HG02678 (cell line): ENCODE data around the gene NDUFC2.
"Not testable (repeated sequence)": the region's sequence is repeated elsewhere in the genome, so short reads cannot be mapped to it uniquely, and the experiment has no call there.

Source experiments
- ATAC-seq: cut with Tn5 transposase; IDR thresholded peaks from one replicate; pipeline ENCODE4 v1.9.1; 2021; ENCODE audit warnings: mild to moderate bottlenecking, moderate library complexity; ENCODE audit not compliant: unreplicated experiment

Gene NDUFC2

DNA sequence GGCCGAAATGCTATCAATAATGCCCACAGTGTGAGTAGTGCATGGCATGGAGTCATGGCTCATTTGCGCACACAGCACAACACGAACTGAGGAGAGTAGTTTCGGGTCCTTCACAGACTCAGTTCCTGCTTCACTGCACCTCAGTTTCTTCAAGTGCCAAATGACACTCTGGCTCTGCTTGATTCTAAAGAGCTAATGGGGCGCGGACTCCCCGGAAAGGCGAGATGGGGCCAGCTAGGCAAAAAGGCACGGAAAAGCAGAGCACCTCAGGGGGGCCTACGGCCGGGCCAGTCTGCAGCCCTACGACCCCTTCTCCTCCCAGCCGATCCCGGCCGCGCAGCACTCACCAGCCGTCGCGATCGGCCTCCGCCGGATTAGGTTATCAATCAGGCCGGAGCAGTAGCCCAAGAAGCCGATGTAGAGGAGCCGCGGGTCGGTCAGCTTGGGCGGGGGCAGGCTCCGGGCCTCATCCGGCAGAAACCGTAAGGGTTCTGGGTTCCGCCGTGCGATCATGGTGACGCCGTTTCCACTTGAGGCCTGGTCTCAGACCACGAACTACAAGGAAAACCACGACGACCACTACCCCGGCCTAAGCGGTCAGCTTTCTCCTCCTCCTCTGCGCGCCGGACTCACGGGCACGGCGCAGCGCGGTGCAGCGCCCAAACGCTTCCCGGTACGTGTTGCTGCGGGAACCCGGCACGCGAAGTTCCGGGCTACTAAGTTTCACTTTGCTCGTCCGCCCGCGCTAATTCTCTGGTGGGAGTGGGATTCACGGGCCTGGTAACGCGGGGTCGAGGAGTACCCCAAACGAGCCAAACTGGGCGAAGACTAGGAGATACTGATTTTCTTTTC lies at the start of gene NDUFC2:
TSS of gene NDUFC2 (minus strand) at position 631 of the 852 bp plus-strand sequence. CDS start at position 513, 118 bp downstream.
- ATAC-seq = peak; percentile 88

DNA sequence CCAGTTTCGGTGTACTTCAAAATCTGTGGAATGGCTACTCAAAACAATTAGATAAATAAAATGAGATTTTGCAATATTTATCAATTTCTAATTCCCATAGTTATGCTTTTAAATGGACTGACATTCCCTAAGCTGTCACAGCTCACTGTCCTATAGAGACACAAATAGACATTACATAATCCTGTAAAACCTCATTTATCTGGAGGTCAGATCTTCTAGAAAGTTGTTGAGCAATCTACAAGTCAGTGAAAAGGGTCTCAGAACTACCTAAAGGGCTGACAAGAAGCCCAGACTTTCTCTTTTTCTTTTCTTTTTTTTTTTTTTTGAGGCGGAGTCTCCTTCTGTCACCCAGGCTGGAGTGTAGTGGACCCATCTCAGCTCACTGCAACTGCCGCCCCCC lies 47.7 kb upstream of the NDUFC2 start:
- ATAC-seq = no peak

DNA sequence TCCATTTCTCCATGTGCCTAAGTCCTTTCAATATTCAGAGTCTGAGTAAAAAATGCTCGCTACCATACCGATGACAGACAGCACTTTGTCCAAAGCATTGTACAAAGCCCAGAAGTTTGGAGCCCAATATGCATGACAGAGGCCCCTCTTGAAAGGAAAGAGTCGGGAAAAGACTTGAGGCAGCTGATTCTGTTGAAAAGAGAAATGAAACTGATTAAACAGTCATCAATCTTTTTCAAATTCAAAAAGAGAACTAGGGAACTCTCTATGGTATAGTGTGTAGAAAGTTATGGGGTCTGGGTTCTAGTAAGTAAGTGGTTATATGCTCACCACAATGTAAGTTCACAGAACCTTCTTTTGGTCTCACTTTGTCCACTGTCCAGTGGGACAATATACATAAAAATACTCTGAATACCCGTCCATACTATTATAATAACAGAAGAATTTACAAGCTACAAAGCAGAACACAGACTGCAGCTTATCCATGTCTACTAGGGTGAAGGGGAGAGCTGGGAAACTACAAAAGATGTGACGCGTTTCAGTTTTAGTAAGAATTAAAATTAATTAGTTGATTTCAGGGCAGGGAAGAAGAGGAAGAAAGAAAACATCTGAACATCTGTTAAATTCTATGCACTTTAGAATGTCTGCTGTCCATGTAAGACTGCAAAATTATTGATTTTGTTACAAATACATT lies 33.1 kb upstream of the NDUFC2 start:
- no peak for ATAC-seq

DNA sequence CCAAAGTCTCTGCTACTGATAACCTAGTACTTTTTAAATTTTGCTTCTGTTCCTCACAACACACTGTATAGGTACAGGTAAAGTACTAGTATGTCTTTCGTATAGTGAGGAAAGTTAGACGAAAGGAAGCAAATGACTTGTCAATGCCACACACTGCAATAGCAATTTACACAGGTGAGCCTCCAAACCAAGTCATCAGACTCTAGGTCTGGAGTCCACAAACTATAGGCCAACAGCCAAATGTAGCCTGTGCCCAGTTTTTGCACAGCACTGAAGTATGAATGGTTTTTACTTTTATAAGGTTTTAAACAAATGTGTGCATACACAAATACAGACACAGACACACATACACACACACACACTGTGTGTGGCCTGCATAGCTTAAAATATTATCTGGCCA lies 31.6 kb upstream of the NDUFC2 start:
- ATAC-seq = no peak

DNA sequence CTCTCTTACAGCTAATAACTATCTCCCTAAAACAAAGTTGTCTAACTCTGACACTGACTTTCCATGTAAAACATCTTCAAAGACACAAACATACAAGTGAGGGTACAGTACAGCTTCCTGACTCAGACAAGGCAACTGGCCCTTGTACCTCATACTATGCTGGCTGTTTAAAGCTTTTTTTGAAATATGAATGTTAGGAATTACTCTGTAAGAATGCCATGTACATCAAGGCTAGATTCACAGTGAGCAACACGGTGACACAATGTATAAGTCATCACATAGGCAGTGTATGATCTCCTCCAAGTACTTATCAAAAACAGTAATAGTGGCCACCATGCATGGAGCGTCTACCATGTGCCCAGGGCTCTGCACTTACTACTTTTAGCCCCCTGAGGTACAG lies 31.2 kb upstream of the NDUFC2 start:
- no peak for ATAC-seq

DNA sequence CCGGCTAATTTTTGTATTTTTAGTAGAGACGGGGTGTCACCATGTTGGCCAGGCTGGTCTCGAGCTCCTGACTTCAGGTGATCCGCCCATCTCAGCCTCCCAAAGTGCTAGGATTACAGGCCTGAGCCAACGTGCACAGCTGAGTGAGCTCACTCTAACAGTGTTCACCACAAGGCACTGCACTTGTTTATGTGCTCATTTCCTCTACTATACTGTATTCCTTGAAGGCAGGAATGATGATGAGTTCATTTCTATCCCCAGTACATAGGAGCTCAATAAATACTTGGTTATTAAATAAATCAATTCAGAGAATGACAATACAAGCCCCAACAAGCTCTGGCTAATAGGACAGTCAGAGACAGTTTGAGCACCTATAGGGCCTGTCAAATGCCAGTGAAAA lies 30.7 kb upstream of the NDUFC2 start:
- ATAC-seq = no peak

DNA sequence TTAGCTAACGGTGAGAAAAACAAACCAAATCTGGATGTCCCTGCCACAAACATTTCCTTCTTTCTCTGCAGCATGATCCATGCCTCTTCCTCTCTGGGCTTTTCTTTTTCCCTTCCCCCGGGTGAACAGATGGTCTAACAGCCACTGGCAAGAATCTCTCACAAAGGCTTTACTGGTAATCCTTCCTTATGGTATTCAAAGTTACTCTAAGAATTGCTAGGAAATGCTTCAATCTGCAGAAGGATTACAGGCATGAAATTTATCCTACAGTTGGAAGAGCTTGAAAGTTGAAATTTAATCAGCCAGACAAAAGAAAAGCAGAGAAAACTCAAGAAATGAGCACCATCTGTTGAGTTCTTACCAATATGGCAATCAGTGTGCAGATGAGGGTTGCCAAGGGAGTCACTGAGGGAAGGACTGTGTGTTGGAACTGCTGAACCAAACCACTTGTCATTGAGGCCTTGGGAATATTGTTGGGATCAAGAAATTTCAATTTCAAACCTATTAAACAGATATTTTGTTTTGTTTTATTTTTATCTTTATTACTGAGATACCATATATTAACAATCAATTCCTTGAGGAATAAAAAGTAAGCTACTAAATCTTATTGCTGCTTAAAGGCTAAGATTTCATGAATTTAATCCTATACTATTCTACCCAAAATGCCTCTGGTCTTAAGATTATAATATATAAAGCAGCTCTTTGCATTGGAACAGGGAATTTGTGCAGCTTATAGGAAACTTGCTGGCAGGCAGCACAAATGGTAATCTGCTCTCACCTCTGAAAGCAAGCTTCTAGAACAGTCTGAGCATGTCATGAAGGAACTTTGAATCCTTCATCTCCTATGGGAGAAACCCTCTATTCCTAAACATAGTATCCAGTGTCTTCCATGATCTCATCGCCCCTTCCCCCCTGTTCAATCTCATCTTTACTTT lies 29.7 kb upstream of the NDUFC2 start:
- no peak for ATAC-seq

DNA sequence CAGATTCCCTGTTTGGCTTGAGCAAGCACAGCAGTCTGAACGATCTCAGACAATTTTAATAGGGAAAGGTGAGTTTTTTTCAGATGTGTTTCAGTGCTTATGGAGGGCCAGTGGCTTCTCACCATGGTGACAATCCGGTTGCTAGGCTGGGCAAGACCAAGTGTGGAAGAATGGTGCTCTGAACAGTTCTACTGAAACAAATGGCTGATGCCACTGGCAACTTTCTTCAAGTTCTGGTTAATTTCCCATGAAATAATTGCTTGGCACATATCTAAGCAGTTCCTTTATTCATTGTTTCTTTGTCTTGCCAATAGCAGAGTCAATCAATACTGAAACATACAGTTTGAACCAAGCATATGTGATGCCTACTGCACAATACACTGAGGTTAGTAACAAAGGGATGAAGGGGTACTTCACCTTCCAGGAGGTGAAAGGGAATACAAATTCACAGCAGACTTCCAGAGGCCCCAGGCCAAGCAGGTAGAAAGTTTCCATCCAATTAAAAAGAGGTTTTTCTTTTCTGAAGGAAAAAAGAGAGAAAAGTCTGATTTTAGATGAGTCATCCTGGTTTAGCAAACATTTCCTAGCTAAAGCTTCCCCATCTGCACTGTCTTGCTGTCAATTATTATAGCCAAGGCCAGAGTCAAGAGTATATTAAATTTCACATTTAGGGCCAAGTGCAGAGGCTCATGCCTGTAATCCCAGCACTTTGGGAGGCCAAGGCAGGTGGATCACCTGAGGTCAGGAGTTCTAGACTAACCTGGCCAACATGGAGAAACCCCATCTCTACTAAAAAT lies 21.2 kb upstream of the NDUFC2 start:
- no peak for ATAC-seq

DNA sequence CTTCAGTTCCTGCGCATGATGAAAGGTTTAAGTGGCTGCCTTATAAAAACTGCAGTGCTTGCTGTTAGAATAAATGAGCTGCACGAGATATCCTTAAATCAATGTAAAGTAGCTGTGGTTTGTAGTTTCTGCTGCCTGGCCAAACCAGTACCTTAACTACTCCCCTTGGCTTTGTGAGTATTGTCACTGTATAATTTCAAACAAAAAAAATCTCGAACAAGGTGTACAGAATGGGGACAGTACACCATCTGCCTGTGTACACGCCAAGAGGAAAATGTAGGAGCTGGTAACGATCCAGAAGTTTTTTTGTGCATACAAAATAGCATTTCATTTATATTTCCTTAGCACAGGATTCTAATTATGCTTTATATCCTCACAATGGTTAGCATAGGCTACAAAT lies 20.6 kb upstream of the NDUFC2 start:
- ATAC-seq = no peak

DNA sequence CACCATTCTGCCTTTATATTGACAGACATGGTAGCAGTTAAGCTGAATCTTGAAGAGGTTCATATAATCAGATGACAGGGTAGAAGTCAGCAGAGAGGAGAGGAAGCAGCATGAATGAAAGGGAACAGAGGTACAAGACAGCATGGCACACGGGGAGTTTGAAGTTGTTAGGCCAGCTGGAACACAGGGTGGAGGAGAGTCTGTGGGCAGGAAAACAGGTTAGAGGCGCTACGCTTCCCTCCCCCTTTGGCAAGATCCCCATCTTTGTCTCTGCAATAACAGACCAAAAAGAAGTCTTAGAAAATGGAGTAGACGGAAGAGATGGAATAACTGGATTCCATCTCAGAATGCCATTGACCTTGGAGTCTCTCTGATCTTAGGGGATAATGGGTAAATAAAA lies 20.0 kb upstream of the NDUFC2 start:
- no peak for ATAC-seq

DNA sequence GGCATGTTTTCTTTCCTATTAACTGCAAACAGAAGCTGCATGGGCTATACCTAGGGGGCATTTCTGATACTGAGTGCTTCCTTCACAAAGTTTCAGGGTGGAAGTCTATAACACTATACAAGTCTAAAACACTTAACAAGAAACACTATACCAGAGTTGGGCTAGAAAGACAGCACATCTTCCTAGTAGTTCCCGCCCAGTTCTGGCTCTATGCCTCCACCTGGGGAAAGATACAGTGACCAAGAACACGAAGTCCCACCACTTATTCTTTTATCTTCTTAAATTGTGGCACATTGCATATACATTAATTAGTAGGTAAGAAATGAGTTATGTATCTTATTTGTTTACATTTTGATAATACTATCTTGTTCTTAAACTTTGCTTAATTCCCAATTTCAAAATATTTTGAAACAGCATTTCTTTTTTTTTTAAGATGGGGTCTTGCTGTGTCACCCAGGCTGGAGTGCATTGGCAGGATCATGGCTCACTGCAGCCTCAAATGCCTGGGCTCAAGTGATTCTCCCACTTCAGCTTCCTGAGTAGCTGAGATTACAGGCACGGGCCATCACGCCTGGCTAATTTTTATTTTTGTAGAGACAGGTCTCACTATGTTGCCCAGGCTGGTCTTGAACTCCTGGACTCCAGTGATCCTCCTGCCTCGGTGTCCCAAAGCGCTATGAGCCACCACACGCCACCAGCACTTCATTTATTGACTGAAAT lies 18.2 kb upstream of the NDUFC2 start:
- ATAC-seq = no peak

DNA sequence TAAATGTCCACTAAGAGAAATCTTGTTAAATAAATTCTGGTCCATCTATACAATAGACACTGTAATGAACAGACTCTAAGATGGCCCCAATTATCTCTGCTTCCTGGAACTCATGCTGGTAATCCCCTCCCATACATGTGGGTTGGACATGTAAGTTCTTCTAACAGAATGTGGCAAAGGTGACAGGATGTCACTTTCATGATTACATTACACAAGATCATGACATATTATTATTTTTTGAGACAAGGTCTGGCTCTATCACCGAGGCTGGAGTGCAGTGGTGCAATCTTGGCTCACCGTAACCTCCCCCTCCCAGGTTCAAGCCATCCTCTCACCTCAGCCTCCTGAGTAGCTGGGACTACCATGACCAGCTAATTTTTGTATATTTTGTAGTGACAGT lies 14.6 kb upstream of the NDUFC2 start:
- ATAC-seq = no peak

DNA sequence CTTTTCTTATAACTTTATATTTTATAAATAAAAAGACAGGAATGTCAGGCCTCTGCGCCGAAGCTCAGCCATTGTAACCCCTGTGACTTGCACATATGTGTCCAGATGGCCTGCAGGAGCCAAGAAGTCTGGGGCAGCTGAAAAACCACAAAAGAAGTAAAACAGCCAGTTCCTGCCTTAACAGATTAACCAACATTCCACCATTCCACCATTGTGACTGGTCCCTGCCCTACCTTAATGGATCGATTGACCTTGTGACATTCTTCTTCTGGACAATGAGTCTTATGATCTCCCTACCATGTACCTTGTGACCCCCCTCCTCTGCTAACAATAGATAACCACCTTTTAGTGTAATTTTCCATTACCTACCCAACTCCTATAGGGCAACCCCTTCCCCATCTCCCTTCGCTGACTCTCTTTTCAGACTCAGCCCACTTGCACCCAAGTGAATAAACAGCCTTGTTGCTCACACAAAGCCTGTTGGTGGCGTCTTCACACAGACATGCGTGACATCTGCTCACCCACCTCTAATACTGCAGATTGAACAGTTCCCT lies 6.9 kb upstream of the NDUFC2 start:
- ATAC-seq = not testable (repeated sequence)

DNA sequence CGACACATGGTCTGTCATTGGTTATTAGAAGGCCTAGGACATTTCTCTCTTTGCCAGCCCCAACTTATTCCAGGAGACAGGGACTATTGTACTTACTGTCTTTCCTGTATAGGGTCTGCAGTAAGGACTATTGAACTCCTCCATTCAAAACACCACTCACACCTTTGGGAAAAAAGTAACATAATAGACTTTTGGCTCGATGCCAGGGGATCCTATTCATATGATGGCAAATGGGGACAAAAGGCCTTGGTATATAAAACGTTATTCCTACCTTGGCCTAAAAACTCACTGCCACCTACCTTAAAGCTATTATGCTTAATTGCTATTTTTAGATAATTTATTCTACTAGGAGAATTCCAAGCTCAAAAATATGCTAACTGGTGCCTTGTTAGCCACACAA lies 6.3 kb upstream of the NDUFC2 start:
- no peak for ATAC-seq

DNA sequence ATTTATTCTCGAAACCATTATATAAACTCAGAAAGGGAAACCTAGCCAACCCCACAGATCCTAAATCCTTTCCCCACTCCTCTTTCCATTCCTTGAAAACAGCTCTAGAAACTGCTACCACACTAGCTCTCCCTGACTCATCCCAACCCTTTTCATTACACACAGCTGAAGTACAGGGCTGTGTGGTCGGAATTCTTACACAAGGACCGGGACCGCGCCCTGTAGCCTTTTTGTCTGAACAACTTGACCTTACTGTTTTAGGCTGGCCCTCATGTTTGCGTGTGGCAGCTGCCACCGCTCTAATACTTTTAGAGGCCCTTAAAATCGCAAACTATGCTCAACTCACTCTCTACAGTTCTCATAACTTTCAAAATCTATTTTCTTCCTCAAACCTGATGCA lies 4.8 kb upstream of the NDUFC2 start:
- not testable (repeated sequence) for ATAC-seq

DNA sequence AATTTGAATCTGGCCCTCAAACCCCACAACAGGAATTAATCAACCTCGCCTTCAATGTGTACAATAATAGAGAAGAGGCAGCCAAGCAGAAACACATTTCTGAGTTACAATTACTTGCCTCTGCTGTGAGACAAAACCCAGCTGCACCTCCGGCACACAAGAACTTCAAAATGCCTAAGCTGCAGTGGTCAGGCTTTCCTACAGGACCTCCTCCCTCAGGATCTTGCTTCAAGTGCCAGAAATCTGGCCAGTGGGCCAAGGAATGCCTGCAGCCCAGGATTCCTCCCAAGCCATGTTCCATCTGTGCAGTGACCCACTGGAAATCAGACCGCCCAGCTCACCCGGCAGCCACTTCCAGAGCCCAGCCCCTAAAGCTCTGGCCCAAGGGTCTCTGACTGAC lies 3.4 kb upstream of the NDUFC2 start:
- ATAC-seq = no peak

DNA sequence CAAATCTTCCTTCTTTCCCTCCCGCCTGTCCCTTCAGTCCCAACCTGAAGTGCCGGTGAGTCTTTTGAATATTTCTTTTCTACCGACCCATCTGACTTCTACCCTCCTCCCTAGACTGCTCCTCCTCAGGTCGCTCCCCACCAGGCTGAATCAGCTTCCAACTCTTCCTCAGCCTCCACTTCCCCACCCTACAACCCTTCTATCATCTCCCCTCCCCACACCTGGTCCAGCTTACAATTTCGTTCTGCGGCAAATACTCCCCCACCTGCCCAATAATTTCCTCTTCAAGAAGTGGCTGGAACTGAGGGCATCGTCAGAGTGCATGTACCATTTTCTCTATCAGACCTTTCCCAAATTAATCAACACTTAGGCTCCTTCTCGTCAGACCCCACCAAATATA lies 2.5 kb upstream of the NDUFC2 start:
- ATAC-seq = no peak

DNA sequence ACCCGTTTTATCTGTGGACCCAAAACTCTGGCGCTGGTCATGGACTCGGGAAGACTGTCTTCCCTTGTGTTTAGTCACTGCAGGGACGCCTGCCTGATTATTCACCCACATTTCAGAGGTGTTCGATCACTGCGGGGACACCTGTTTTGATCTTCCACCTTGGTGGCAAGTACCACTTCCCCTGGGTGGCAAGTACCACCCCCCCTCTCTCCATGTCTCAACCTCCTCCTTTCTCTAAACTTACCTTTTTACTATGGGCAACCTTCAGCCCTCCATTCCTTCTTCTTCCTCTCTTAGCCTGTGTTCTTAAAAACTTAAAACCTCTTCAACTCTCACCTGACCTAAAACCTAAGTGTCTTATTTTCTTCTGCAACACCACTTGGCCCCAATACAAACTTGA lies 1.9 kb upstream of the NDUFC2 start:
- ATAC-seq = no peak

DNA sequence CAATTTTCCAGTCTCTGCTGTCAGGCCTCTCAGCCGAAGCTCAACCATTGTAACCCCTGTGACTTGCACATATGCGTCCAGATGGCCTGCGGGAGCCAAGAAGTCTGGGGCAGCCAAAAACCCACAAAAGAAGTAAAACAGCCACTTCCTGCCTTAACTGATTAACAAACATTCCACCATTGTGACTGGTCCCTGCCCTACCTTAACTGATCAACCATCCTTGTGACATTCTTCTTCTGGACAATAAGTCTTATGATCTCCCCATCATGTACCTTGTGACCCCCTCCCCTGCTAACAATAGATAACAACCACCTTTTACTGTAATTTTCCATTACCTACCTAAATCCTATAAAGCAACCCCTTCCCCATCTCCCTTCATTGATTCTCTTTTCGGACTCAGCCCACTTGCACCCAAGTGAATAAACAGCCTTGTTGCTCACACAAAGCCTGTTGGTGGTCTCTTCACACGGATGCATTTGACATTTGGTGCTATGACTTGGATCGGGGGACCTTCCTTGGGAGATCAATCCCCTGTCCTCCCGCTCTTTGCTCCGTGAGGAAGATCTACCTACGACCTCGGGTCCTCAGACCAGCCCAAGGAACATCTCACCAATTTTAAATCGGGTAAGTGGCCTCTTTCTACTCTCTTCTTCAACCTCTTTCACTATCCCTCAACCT lies 1.3 kb upstream of the NDUFC2 start:
- ATAC-seq = no peak
